Stomach (tissue), 9 donors: Measurements from ENCODE around the gene IP6K3. TPM values are rescaled to one million over a fixed set of nuclear protein-coding genes. Genes with fewer than 3 reads are reported as not detected.

ENCODE experiments used
- DNase-seq, 2 donors: peaks; one replicate each; pipeline versions ENCODE4 v3.0.0 to v3.0.0-alpha.2; 2013 to 2019
- H3K27ac ChIP-seq, 5 donors: fragments of 200-600 bp in 4 of 5; sonication (generic) in 4 of 5; one replicate each; pipeline ENCODE4 v1.5.1; 2013 to 2019; ENCODE audit warnings: mild to moderate bottlenecking in 1 of 5, moderate library complexity in 1 of 5
- H3K27me3 ChIP-seq, 3 donors: fragments of 200-600 bp; sonication (generic); one replicate each; pipeline ENCODE4 v1.5.1; 2017 to 2019; ENCODE audit warnings: mixed run types in 1 of 3
- H3K36me3 ChIP-seq, 4 donors: fragments of 200-600 bp; sonication (generic); 1 replicate in 3 of 4; 2 replicates in 1 of 4; pipeline ENCODE4 v1.5.1; 2016 to 2019
- H3K4me1 ChIP-seq, 4 donors: fragments of 200-600 bp; sonication (generic); one replicate each; pipeline ENCODE4 v1.5.1; 2016 to 2019
- H3K4me3 ChIP-seq, 4 donors: fragments of 200-600 bp; sonication (generic) in 3 of 4; one replicate each; pipeline ENCODE4 v1.5.1; 2016 to 2019; ENCODE audit warnings: mild to moderate bottlenecking in 1 of 4
- H3K9me3 ChIP-seq, 4 donors: fragments of 200-600 bp; sonication (generic); one replicate each; pipeline ENCODE4 v1.5.1; 2016 to 2019
- EP300 ChIP-seq: sonication (generic); formaldehyde crosslinking; IDR thresholded peaks from one replicate; pipeline ENCODE4 v1.6.1; 2017; ENCODE audit warnings: antibody characterized with exemption
- POLR2A ChIP-seq, 4 donors: fragments of 450-650 bp; IDR thresholded peaks; one replicate each; pipeline ENCODE4 v1.6.1; 2016; ENCODE audit warnings: antibody characterized with exemption in 4 of 4, control low read depth in 2 of 4, mild to moderate bottlenecking in 1 of 4, moderate library complexity in 1 of 4
- POLR2AphosphoS5 ChIP-seq, 3 donors: sonication (generic); formaldehyde crosslinking; IDR thresholded peaks; one replicate each; pipeline ENCODE4 v1.6.1; 2016; ENCODE audit warnings: antibody characterized with exemption in 3 of 3
- WGBS, 5 donors: extraction: QIAGEN DNeasy Blood & Tissue Kit in 3 of 5; methylation state at CpG; one replicate each; pipeline versions ENCODE4 v1.1.5 to v1.1.7; 2013 to 2018; 5-methylcytosine and 5-hydroxymethylcytosine counted together
- intact Hi-C: fragments of 100-400 bp; cut with DNase I; formaldehyde crosslinking; loops from one replicate; pipeline ENCODE4 v1.15.1; 2023; ENCODE audit warnings: low total_unique reads
- polyA plus RNA-seq, 3 donors: library from polyadenylated mRNA; stranded (reverse); fragments of 200-250 nt; gene quantifications; one replicate each; pipeline ENCODE4 v1.2.3, GENCODE V29; 2013
- total RNA-seq, 5 donors: library from RNA; depleted of rRNA; stranded (reverse); fragments of >200 nt; gene quantifications; one replicate each; pipeline versions ENCODE4 v1.1.0 to v1.2.3, GENCODE V29; 2014 to 2016
- TF ChIP-seq, protein P1 (sequence below), 7 experiments: fragments of 450-650 bp in 4 of 7; fragments of 200-600 bp in 3 of 7; sonication (generic) in 3 of 7; IDR thresholded peaks; one replicate each; pipeline ENCODE4 v1.5.1; 2016 to 2019; ENCODE audit warnings: antibody characterized with exemption in 7 of 7, control low read depth in 2 of 7, mild to moderate bottlenecking in 1 of 7
- donor health status: healthy with polysubstance abuse.
- donor health status: Bipolar disorder and iron deficiency.
- donor health status: healthy.

Gene IP6K3
- total and polyA plus RNA-seq, 8 donors: 0.58 to 73.5 (median 1.9) TPM; not detected in 2

GRCh38 chr6:33705955-33706725, 40.6 kb downstream of the IP6K3 start:
- Histone ChIP-seq H3K4me1 (peaks cover 13 to 26% (median 15%) of the 10 kb centered on the region in 4 donors), H3K9me3 (no peaks in the 10 kb centered on the region), H3K27ac (no peak overlapping the region), H3K36me3 (peaks cover 3 to 44% (median 32%) of the 10 kb centered on the region in 4 donors), H3K4me3 (no peak overlapping the region), H3K27me3 (no peaks in the 10 kb centered on the region)
- WGBS, 5 donors: 78 to 85% (median 83%) methylated on average over 15 to 16 of the region's 16 CpGs
- no peak for DNase-seq
- intact Hi-C loops: no loop called here
- no peak for TF ChIP-seq POLR2A (IDR thresholded peaks at IDR 0.05)

DNA sequence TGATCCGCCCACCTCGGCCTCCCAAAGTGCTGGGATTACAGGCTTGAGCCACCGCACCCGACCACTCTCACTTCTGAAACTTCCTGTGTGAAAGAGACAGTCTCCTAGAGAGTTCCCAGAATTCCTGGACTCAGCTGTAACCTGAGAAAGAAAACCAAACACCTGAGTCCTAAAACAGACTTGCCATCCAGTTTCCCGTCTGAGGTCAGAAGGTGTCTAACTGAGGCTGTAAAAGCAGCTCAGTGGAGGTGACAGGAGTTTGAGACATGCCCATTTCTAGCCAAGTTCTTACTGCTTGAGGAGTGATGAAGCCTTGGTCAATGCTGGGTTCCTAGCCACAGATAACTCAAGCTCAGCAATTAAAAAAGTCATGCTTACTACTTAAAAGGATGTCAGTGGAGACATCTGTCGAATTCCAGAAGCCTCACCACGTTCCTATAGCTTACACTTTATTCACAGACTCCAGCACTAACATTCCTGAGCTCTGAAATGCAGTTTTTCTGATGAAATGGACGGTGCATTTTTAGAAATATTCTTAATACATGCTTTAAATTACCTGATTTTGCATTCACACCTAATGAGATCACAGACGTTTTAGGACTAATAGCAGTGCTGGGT, 41.3 kb downstream of the IP6K3 start:
- H3K36me3 ChIP-seq: peaks cover 3 to 51% (median 34%) of the 10 kb centered on the region in 4 donors
- no peaks in the 10 kb centered on the region for H3K9me3 ChIP-seq
- H3K27ac ChIP-seq: no peak overlapping the region
- peaks cover 6 to 22% (median 9%) of the 10 kb centered on the region in 4 donors for H3K4me1 ChIP-seq
- 76 to 84% (median 80%) methylated on average over 9 of the region's 9 CpGs for WGBS, 5 donors
- TF ChIP-seq EP300 (no peak), POLR2AphosphoS5 (IDR thresholded peaks at IDR 0.05) (no peak), POLR2A (IDR thresholded peaks at IDR 0.05) (no peak)
- TF ChIP-seq, protein P1, sequence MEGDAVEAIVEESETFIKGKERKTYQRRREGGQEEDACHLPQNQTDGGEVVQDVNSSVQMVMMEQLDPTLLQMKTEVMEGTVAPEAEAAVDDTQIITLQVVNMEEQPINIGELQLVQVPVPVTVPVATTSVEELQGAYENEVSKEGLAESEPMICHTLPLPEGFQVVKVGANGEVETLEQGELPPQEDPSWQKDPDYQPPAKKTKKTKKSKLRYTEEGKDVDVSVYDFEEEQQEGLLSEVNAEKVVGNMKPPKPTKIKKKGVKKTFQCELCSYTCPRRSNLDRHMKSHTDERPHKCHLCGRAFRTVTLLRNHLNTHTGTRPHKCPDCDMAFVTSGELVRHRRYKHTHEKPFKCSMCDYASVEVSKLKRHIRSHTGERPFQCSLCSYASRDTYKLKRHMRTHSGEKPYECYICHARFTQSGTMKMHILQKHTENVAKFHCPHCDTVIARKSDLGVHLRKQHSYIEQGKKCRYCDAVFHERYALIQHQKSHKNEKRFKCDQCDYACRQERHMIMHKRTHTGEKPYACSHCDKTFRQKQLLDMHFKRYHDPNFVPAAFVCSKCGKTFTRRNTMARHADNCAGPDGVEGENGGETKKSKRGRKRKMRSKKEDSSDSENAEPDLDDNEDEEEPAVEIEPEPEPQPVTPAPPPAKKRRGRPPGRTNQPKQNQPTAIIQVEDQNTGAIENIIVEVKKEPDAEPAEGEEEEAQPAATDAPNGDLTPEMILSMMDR (IDR thresholded peaks at IDR 0.05): no peak
- no peaks in the 10 kb centered on the region for H3K27me3 ChIP-seq
- DNase-seq: no peak
- no peak overlapping the region for H3K4me3 ChIP-seq
- intact Hi-C loops: no loop called here

DNA sequence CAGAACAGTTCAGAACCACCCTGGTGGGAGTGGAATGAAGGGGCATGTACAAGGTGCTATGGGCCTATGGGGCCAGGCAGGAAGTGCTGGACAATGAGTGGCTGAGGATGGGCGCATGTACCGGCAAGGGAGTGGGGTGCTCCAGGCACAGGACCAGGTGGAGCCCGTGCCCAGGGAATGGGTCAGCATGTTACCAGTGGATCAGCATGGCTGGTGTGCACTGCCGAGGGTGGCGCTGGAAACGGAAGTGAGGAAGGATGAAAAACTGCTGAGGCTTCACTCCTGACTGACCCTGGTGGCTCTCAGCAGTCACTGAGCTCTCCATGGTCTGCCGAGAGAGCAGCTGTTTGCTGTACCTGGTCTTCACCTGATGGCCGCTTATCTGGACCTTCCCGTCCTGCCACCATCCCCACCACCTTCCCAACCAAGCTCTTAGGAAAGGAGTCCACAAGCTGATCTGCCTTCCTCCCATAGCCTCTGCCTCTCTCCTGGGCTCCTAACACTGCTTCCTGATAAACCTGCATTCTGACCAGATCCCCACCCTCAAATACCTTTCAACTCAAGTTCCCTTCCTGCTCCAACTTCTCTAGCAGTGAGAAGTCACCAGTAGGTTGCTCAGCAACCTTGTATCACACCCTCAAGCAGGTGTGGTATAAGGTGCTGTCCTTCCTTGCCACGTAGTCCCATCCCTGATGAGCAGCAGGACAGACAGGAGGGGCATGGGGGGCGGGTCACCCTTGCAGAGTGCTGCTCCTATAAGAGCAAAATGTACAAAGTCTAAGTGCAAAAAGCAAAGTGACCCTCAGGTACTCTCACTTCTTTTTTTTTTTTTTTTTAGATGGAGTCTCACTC, 42.3 kb downstream of the IP6K3 start:
- Histone ChIP-seq H3K27me3 (no peaks in the 10 kb centered on the region), H3K27ac (no peak overlapping the region), H3K9me3 (no peaks in the 10 kb centered on the region), H3K4me1 (peaks cover 0 to 19% (median 3%) of the 10 kb centered on the region in 4 donors), H3K4me3 (no peak overlapping the region), H3K36me3 (peaks cover 3 to 52% (median 31%) of the 10 kb centered on the region in 4 donors)
- DNase-seq: no peak
- TF ChIP-seq POLR2AphosphoS5 (IDR thresholded peaks at IDR 0.05) (no peak), POLR2A (IDR thresholded peaks at IDR 0.05) (no peak), EP300 (no peak)
- TF ChIP-seq, protein P1 (IDR thresholded peaks at IDR 0.05): no peak
- intact Hi-C loops: loop anchor here (5.0 kb wide), 1 partner anchor 117 kb away; no protein-coding TSS in a partner anchor
- 72 to 89% (median 81%) methylated on average over 11 of the region's 11 CpGs for WGBS, 5 donors

DNA sequence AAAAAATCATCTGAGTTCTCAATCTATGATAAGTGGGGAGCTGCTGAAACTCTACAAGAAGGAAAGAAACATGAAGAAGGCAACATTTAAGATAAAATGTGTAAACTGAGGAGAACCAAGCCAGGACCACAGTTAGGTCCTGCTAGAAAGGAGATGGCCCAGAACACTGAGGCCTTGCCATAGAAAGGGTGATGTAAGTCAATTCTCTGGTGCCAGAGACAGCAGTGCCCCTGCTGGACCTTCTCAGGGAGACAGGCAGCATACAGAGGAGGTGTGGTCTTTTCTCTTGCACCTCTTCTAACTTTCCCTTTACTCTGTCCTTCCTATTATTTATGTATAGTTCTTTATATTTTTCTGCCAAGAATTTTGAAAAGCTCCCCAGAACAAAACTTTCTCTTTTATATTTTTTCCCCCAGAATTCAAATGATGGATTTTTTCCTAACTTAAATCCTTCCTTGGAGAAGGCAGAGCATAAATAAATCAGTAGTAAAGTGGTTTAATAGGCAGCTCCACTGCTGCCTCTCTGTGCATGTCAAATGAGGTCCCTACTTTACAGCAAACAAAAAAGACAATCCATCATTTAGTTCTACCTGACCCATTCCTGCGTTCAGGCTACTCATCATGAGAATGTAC, 44.2 kb downstream of the IP6K3 start:
- Histone ChIP-seq H3K27ac (no peak overlapping the region), H3K4me3 (no peak overlapping the region), H3K4me1 (peaks cover 0 to 16% (median 8%) of the 10 kb centered on the region in 4 donors), H3K9me3 (no peaks in the 10 kb centered on the region), H3K36me3 (peaks cover 4 to 52% (median 31%) of the 10 kb centered on the region in 4 donors), H3K27me3 (no peaks in the 10 kb centered on the region)
- TF ChIP-seq POLR2A (IDR thresholded peaks at IDR 0.05) (no peak), POLR2AphosphoS5 (IDR thresholded peaks at IDR 0.05) (peak in 1 of 3 donors; percentile 9), EP300 (no peak)
- TF ChIP-seq, protein P1 (IDR thresholded peaks at IDR 0.05): peak in 5 of 7 experiments; percentile 9 to 43 (median 36)
- peak; percentile 58 to 82 for DNase-seq
- WGBS, 5 donors: 66 to 85% (median 79%) methylated on average over 1 of the region's 1 CpG
- intact Hi-C loops: loop anchor here (5.0 kb wide), 1 partner anchor 115 kb away; no protein-coding TSS in a partner anchor
